ENCODE data around the gene MAGIX.

Gene MAGIX

DNA sequence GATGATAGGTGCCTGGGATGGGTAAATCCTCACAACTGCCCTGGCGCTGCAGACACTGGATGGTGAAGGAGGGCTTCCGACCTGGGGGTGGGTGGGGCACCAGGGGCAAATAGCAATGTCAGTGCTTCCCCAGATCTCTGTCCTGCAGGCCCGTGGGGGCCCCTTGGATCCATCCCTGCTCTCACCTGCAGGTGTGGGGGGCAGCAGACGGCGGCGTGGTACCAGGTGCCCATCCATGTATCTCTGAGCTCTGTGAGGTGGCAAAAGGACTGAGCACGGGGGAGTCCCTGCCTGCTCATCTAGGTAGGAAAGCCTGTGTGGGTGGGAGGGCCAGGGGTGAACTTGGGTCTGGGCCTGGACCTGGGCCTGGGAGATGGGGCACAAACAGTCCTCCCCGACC lies 44.0 kb downstream of the MAGIX start:
- no peak for DNase-seq (ENCODE audit: low spot score)

DNA sequence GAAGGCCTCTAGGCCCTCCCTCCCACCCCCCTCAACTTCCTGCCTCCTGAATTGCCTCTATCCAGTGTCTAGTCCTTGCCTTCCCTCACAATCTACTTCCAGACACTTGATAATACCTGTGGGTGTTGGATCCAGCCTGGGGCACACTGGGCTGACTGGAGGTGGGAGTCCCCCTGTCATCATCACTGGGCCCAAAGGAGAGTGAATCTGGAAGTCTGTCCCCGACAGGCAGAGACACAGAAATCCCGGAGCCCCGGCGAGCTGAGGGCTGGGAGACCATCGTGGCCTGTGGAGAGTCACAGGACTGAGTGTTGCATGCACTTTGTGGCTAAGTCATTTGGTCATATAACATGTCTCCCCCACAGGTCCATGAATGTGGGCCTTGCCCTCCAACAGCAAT lies 45.8 kb downstream of the MAGIX start:
- no peak for DNase-seq (ENCODE audit: low spot score)

DNA sequence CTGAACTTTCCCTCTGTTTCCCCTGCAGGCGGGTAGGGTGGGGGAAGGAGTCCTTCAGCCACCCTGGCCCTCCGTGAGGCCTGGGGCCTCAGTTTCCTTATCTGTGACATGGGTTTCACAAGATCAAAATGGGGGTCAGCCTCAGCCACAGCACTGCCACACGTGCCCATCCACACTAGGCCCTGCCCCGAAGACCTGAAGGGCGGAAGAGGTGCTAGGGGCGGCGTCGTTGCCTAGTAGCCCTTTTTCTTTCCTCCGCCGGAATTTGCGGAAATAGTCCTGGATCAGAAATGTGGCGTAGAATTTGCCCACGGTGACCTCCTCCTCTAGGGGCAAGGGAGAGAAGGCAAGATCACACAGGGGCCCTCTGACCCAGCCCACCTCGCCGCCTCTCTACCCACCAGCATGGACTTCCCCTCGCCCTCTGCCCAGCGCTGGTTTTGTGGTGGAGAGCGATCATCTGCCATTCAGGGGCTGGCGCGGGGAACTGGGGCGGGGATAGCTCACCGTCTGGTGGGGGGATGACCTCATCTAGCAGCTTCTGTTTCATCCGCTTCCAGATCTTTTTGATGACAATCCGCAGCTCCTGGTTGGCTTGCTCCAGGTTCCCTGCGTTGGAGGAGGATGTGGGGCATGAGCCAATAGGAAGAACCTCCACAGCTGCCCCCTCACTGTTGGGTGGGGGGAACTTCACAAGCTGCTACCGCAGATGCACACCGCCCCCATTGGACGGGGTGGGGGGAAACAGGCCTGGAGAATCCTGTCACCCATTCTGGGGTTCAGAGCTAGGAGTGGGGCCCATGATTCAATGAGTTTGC lies 47.1 kb downstream of the MAGIX start:
- no peak for DNase-seq (ENCODE audit: low spot score)

DNA sequence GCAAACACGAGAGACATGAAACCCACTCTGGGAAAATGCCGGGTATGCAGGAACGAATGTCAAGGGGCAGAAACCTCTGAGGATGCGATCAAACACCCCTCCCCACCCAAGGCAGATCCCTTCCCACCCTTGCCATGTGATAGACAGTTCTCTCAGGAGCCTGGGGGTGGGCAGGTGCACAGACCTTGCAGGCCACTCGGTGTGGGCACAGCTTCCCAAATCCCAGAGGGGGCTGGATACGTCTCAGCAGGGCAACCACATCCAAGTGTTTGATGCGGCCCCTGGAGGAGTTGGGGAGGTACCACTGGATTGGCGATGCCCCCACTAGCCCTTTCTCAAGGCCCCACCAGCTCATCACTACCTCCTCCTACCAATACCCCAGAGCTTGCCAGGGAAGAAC lies 47.8 kb downstream of the MAGIX start:
- no peak for DNase-seq (ENCODE audit: low spot score)

DNA sequence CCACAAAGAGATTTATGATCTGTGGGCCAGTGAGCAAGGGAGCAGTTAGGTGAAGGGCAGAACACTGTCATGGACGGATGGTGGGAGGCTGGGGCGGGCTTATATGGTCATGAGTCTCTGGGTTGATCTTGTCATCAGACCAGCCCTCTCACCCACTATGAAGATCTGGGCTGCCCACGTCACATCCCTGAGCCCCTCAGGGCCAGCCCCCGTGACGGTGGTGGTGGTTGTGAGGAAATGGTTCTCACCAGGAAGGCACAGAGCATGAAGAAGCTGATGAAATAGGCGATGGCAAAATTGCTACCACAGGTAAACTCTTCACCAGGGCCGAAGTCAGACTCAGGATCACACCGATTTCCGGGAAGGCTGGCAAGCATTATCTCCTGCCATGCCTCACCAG lies 48.5 kb downstream of the MAGIX start:
- DNase-seq (ENCODE audit: low spot score): no peak

DNA sequence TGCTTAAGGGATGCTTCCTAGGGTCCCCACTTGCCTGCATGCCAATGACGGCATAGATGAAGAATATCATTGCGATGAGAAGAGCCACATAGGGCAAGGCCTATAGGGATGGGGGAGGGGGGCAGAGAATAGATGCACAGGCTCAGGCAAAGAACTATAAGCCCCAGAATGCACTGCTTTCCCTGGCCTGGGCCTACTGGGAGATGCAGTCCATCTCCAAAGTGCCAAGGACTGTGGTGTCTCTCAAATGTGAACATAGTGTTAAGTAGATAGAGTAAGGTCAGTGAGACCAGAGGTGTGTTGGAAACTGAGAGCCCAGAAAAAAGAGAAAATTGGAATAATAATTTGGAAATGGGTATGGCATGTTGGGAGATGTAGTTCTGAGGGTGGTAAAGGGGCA lies 49.7 kb downstream of the MAGIX start:
- DNase-seq (ENCODE audit: low spot score): no peak

DNA sequence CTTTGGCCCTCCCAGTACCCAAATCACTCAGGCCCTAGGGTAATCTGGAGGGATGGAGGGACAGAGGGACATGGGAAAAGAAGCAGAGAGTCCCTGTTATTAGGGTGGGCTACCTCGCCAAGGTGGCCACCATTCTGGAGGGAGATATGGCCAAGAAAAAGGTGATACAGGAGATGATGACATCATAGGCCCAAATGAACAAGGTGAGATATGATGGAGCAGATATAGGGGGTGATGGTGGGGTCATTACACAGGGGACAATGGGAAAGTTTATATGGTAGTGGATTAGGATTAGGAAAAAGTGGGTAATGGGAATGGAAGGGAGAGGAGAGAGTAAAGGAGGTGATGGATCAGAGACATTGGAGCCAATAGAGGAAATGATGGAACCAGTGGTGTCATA lies 50.3 kb downstream of the MAGIX start:
- DNase-seq (ENCODE audit: low spot score): no peak

DNA sequence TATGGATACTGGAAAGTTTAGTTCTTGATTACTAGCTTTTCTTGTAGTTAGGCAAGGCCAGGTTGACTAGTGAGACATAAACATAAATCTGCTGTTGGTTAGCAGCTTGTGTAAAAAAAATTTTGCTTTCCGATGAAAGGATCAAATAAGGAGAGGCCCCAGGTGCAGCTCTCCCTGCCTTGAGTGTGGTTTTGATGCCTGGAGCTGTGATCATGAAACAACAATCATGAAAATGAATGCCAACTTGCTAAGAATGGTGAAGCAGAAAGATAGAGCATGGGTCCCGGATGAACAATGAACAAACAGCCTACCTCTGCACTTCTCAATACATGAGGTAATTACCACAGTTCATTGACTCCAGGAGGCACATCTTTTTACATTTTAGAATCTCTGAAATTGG lies 51.9 kb downstream of the MAGIX start:
- DNase-seq (ENCODE audit: low spot score): no peak

DNA sequence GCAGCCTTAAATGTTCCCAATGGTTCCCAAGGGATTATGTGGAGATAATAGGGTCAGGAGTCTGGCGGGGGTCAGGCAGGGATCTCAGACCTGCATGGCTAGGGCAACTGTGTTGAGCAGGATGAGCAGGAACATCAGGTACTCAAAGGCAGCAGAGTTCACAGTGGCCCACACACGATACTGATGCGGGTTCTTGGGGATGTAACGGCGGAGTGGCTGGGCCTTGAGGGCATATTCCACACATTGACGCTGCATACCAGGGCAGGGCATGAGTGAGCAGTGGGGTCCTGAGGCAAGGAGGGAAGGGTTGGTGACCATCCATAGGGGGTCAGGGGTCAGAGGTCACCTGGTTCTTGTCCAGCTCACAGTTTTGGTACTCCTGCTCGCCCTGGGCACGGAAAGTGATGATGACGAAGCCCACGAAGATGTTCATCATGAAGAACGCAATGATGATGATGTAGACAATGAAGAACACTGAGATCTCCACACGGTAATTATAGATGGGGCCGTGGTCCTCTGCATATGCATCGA lies 52.5 kb downstream of the MAGIX start:
- DNase-seq (ENCODE audit: low spot score): no peak

All from CD4-positive, alpha-beta T cell treated with Interleukin-2 at 100 ng/mL for 4 hours (primary cell).